Stimulated activated CD8-positive, alpha-beta memory T cell treated with anti-CD3 and anti-CD28 coated beads, Interleukin-2, amount 100 ng/mL, for 48 hours (primary cell): ENCODE results near the gene ATF3.

Source experiments
- DNase-seq, 2 donors: peaks; one replicate each; pipeline ENCODE4 v3.0.0-alpha.2; 2020; ENCODE audit warnings: low read depth in 2 of 2

The ATF3 gene

GRCh38 chr1:212608959-212609700, 569 bp downstream of the ATF3 start:
- DNase-seq, result peak; percentile 32 to 39

- DNase-seq, result no peak
Measured at GRCh38 chr1:212609701-212610574, 1.4 kb downstream of the ATF3 start.

- no peak for DNase-seq
Measured at GRCh38 chr1:212610575-212610967, 2.0 kb downstream of the ATF3 start.

GRCh38 chr1:212611000-212611948, 2.7 kb downstream of the ATF3 start:
- DNase-seq, result no peak

- no peak for DNase-seq
Measured at GRCh38 chr1:212612041-212612961, 3.7 kb downstream of the ATF3 start.

GRCh38 chr1:212613440-212614335, 5.1 kb downstream of the ATF3 start:
- DNase-seq, result no peak

- no peak for DNase-seq
Measured at GRCh38 chr1:212614453-212615200, 6.1 kb downstream of the ATF3 start.

- DNase-seq, result no peak
Measured at GRCh38 chr1:212615201-212615470, 6.6 kb downstream of the ATF3 start.

- no peak for DNase-seq
Measured at GRCh38 chr1:212618466-212619210, 10.1 kb downstream of the ATF3 start.

- no peak for DNase-seq
Measured at GRCh38 chr1:212620293-212620692, 11.7 kb downstream of the ATF3 start.

GRCh38 chr1:212621043-212621948, 12.7 kb downstream of the ATF3 start:
- DNase-seq, result no peak

- DNase-seq, result no peak
Measured at GRCh38 chr1:212621949-212622305, 13.4 kb downstream of the ATF3 start.

GRCh38 chr1:212622467-212622866, 13.9 kb downstream of the ATF3 start:
- no peak for DNase-seq

- DNase-seq, result no peak
Measured at GRCh38 chr1:212622906-212623305, 14.3 kb downstream of the ATF3 start.

GRCh38 chr1:212623603-212624002, 15.0 kb downstream of the ATF3 start:
- DNase-seq, result no peak

GRCh38 chr1:212624976-212625501, 16.5 kb downstream of the ATF3 start:
- no peak for DNase-seq

GRCh38 chr1:212625781-212626450, 17.4 kb downstream of the ATF3 start:
- DNase-seq, result no peak
